Measurements from ENCODE around the gene RSPH3. TPM values are rescaled to one million over a fixed set of nuclear protein-coding genes. Genes with fewer than 3 reads are reported as not detected.

The RSPH3 gene
- polyA plus RNA-seq, 1 donor from 2014 or later: 3.5 TPM

GRCh38 chr6:158958504-158959386 lies 41.3 kb downstream of the RSPH3 start:
- Histone ChIP-seq H3K9me3 (ENCODE audit: low read length) (peaks cover 4% of the 10 kb centered on the region), H3K9ac (ENCODE audit: low read length) (no peak overlapping the region), H3K4me3 (ENCODE audit: low read length) (no peak overlapping the region), H3K4me2 (ENCODE audit: low read length) (no peak overlapping the region), H3K36me3 (ENCODE audit: insufficient read depth, low read length) (peaks cover 15% of the 10 kb centered on the region), H3K9me2 (ENCODE audit: insufficient read depth, low read length) (no peaks in the 10 kb centered on the region), H2AFZ (ENCODE audit: low read depth, low read length) (no peak overlapping the region), H3K79me2 (replicated peaks; ENCODE audit: insufficient read depth, low read length) (no peaks in the 10 kb centered on the region), H3F3A (ENCODE audit: insufficient read depth, low read length, poor library complexity, severe bottlenecking) (no peaks in the 10 kb centered on the region), H3K27ac (ENCODE audit: low read length) (no peak overlapping the region), H4K20me1 (ENCODE audit: insufficient read depth) (no peaks in the 10 kb centered on the region), H3K27me3 (ENCODE audit: insufficient read depth, low read depth, low read length) (no peaks in the 10 kb centered on the region)
- TF ChIP-seq MXI1 (conservative IDR thresholded peaks at IDR 0.05; ENCODE audit: poor library complexity, severe bottlenecking) (no peak), POLR2AphosphoS5 (IDR thresholded peaks at IDR 0.05) (no peak), EZH2 (IDR thresholded peaks at IDR 0.05; ENCODE audit: borderline replicate concordance, insufficient read depth, low read length, poor library complexity, severe bottlenecking) (no peak), RAD21 (conservative IDR thresholded peaks at IDR 0.05) (no peak), REST (IDR thresholded peaks at IDR 0.05; ENCODE audit: borderline replicate concordance) (no peak), SMC3 (conservative IDR thresholded peaks at IDR 0.05; ENCODE audit: poor library complexity) (no peak), TAF1 (IDR thresholded peaks at IDR 0.05; ENCODE audit: low read depth) (no peak), EP300 (conservative IDR thresholded peaks at IDR 0.05; ENCODE audit: poor library complexity, severe bottlenecking) (no peak), CTCF (IDR thresholded peaks at IDR 0.05; ENCODE audit: poor library complexity, severe bottlenecking) (no peak)

GRCh38 chr6:158955255-158955654 lies 44.7 kb downstream of the RSPH3 start:
- no peaks in the 10 kb centered on the region for H4K20me1 ChIP-seq (ENCODE audit: insufficient read depth)
- H3K4me3 ChIP-seq (ENCODE audit: low read length): no peak overlapping the region
- H3K27ac ChIP-seq (ENCODE audit: low read length): no peak overlapping the region
- H3F3A ChIP-seq (ENCODE audit: insufficient read depth, low read length, poor library complexity, severe bottlenecking): no peaks in the 10 kb centered on the region
- no peaks in the 10 kb centered on the region for H3K27me3 ChIP-seq (ENCODE audit: insufficient read depth, low read depth, low read length)
- H3K9ac ChIP-seq (ENCODE audit: low read length): no peak overlapping the region
- no peak overlapping the region for H2AFZ ChIP-seq (ENCODE audit: low read depth, low read length)
- no peak overlapping the region for H3K4me2 ChIP-seq (ENCODE audit: low read length)
- peaks cover 4% of the 10 kb centered on the region for H3K9me3 ChIP-seq (ENCODE audit: low read length)
- no peak for TF ChIP-seq SMC3 (conservative IDR thresholded peaks at IDR 0.05; ENCODE audit: poor library complexity)
- TF ChIP-seq REST (IDR thresholded peaks at IDR 0.05; ENCODE audit: borderline replicate concordance): no peak
- TF ChIP-seq RAD21 (conservative IDR thresholded peaks at IDR 0.05): no peak
- no peak for TF ChIP-seq CTCF (IDR thresholded peaks at IDR 0.05; ENCODE audit: poor library complexity, severe bottlenecking)
- no peak for TF ChIP-seq TAF1 (IDR thresholded peaks at IDR 0.05; ENCODE audit: low read depth)
- TF ChIP-seq MXI1 (conservative IDR thresholded peaks at IDR 0.05; ENCODE audit: poor library complexity, severe bottlenecking): no peak
- no peak for TF ChIP-seq EP300 (conservative IDR thresholded peaks at IDR 0.05; ENCODE audit: poor library complexity, severe bottlenecking)
- TF ChIP-seq EZH2 (IDR thresholded peaks at IDR 0.05; ENCODE audit: borderline replicate concordance, insufficient read depth, low read length, poor library complexity, severe bottlenecking): no peak
- H3K79me2 ChIP-seq (replicated peaks; ENCODE audit: insufficient read depth, low read length): no peaks in the 10 kb centered on the region
- H3K9me2 ChIP-seq (ENCODE audit: insufficient read depth, low read length): no peaks in the 10 kb centered on the region
- H3K36me3 ChIP-seq (ENCODE audit: insufficient read depth, low read length): peaks cover 5% of the 10 kb centered on the region

Data from neural cell (in vitro differentiated cells).